ENCODE data around the gene PELO. TPM values are rescaled to one million over a fixed set of nuclear protein-coding genes. Genes with fewer than 3 reads are reported as not detected.
"Not testable (repeated sequence)": the region's sequence is repeated elsewhere in the genome, so short reads cannot be mapped to it uniquely, and the experiment has no call there.

Gene PELO
- total RNA-seq, 1 donor from 2014 or later, result 21.3 TPM

DNA sequence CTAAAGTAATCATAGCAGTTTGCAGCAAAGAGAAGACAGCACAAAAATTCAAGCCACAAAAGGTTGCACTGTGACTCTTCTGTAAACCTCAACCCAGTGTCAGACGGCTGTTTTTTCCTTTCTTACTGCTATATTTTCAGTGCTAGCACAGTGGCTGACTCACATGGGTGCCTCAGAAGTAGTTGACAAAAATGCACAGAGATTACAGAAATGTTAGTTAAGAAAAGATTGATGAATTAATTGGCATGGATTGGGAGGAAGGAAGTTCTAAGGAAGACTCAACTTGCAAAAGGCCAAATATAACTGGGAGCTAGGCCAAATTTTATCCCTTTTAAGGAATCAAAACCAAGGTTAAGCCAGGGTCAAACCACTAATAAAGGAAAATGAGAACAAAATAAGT, 43.7 kb upstream of the PELO start:
- no peaks in the 10 kb centered on the region for H3K27me3 ChIP-seq (ENCODE audit: control insufficient read depth, insufficient read depth, low read length)
- DNase-seq (ENCODE audit: low read depth) (no peak), FAIRE-seq (no peak)
- TF ChIP-seq, protein P1, sequence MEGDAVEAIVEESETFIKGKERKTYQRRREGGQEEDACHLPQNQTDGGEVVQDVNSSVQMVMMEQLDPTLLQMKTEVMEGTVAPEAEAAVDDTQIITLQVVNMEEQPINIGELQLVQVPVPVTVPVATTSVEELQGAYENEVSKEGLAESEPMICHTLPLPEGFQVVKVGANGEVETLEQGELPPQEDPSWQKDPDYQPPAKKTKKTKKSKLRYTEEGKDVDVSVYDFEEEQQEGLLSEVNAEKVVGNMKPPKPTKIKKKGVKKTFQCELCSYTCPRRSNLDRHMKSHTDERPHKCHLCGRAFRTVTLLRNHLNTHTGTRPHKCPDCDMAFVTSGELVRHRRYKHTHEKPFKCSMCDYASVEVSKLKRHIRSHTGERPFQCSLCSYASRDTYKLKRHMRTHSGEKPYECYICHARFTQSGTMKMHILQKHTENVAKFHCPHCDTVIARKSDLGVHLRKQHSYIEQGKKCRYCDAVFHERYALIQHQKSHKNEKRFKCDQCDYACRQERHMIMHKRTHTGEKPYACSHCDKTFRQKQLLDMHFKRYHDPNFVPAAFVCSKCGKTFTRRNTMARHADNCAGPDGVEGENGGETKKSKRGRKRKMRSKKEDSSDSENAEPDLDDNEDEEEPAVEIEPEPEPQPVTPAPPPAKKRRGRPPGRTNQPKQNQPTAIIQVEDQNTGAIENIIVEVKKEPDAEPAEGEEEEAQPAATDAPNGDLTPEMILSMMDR (IDR thresholded peaks at IDR 0.05; ENCODE audit: insufficient read depth, low read length, severe bottlenecking), result no peak
- H3K4me3 ChIP-seq (ENCODE audit: low read depth, low read length), result no peak overlapping the region
- H3K36me3 ChIP-seq (ENCODE audit: control insufficient read depth, insufficient read depth, low read length), result no peaks in the 10 kb centered on the region

DNA sequence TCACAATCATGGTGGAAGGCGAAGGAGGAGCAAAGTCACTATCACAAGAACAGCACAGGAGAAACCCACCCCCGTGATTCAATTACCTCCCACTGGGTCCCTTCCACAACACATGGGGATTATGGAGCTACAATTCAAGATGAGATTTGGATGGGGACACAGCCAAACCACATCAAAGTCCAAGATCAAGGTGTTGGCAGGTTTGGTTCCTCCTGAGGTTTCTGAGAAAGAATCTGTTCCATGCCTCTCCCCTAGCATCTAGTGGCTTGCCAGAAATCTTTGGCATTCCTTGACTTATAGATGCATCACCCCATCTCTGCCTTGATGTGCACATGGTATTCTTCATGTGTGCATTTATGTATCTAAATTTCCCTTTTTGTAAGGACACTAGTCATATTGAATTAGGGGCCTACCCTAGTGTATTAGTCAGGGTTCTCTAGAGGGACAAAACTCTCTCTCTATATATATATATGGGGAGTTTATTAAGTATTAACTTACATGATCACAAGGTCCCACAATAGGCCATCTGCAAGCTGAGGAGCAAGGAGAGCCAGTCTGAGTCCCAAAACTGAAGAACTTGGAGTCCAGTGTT, 42.8 kb upstream of the PELO start:
- H3K4me3 ChIP-seq (ENCODE audit: low read depth, low read length); DNase-seq (ENCODE audit: low read depth); FAIRE-seq; H3K36me3 ChIP-seq (ENCODE audit: control insufficient read depth, insufficient read depth, low read length); H3K27me3 ChIP-seq (ENCODE audit: control insufficient read depth, insufficient read depth, low read length): not testable (repeated sequence)

DNA sequence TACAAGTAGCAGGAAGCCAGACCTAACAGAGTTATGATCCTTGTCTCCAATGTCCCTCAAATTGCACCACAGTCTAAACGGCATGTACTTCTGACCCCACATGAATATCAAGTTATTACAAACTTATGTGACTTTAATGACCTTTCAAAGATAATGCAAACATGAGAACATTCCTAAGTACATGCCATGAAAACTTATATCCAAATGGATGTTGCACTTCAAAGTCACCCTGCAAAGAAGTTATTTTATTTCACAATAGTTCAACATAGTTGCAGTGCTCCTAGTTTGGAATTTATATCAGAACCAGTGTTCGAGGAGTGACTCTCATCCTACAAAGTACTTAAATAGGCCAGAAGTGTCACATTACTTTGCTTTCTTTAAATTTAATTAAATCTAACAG, 41.2 kb upstream of the PELO start:
- DNase-seq (ENCODE audit: low read depth), result no peak
- Histone ChIP-seq H3K36me3 (ENCODE audit: control insufficient read depth, insufficient read depth, low read length) (no peaks in the 10 kb centered on the region), H3K4me3 (ENCODE audit: low read depth, low read length) (no peak overlapping the region), H3K27me3 (ENCODE audit: control insufficient read depth, insufficient read depth, low read length) (no peaks in the 10 kb centered on the region)
- no peak for FAIRE-seq
- TF ChIP-seq, protein P1 (IDR thresholded peaks at IDR 0.05; ENCODE audit: insufficient read depth, low read length, severe bottlenecking), result no peak

DNA sequence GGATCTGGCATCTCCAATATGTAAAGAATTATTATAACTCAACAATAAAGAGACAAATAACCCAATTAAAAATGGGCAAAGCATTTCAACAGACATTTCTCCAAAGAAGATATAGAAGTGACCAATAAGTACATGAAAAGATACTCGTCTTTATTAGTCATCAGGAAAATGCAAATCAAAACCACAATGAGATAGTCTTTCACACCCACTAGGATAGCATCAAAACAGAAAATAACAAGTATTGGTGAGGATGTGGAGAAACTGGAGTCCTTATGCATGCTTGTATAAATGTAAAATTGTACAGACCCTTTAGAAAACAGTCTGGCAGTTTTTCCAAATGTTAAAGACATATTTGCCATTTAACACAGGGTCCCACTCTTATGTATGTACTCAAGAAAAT, 39.1 kb upstream of the PELO start:
- H3K36me3 ChIP-seq (ENCODE audit: control insufficient read depth, insufficient read depth, low read length), result no peaks in the 10 kb centered on the region
- no peaks in the 10 kb centered on the region for H3K27me3 ChIP-seq (ENCODE audit: control insufficient read depth, insufficient read depth, low read length)
- H3K4me3 ChIP-seq (ENCODE audit: low read depth, low read length), result no peak overlapping the region
- DNase-seq (ENCODE audit: low read depth) (no peak), FAIRE-seq (no peak)
- TF ChIP-seq, protein P1 (IDR thresholded peaks at IDR 0.05; ENCODE audit: insufficient read depth, low read length, severe bottlenecking), result no peak

DNA sequence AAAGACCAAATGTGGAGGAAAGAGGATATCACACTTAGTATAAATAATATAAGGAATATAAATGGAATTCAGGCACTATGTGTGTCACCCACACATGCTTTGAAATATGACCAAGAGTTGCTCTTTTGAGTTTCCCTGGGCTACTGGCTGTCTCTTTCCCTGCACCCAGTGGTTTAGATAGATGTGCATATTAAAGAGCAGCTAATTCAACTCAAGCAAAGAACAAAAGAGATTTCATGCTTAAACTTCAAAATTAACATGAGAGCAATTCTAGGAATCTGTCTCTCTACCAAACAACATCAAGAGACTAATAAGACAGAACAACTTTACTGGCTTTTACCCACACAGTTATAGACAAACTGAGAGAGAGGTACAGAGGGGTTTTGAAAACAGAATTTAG, 38.0 kb upstream of the PELO start:
- no peak overlapping the region for H3K4me3 ChIP-seq (ENCODE audit: low read depth, low read length)
- TF ChIP-seq, protein P1 (IDR thresholded peaks at IDR 0.05; ENCODE audit: insufficient read depth, low read length, severe bottlenecking), result no peak
- no peak for FAIRE-seq
- H3K36me3 ChIP-seq (ENCODE audit: control insufficient read depth, insufficient read depth, low read length), result no peaks in the 10 kb centered on the region
- H3K27me3 ChIP-seq (ENCODE audit: control insufficient read depth, insufficient read depth, low read length), result no peaks in the 10 kb centered on the region
- no peak for DNase-seq (ENCODE audit: low read depth)

DNA sequence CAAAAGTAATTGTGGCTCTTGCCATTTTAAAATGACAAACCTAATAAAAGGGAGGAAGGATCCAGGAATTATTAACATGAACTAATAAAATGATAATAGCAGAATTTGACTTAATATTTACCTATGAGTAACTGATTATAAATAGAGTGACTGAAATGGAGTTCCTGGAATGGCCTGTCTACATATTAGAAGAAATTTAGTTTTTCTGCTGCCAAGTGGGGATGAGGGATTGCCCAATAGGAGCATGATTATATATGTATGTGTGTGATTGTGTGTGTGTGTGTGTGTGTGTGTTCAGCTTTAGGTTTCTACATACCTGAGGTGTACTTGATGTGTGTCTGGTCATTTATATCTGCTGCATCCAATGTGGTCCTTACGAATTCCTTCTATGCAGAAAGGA, 36.6 kb upstream of the PELO start:
- no peak for DNase-seq (ENCODE audit: low read depth)
- H3K27me3 ChIP-seq (ENCODE audit: control insufficient read depth, insufficient read depth, low read length), result no peaks in the 10 kb centered on the region
- no peaks in the 10 kb centered on the region for H3K36me3 ChIP-seq (ENCODE audit: control insufficient read depth, insufficient read depth, low read length)
- no peak overlapping the region for H3K4me3 ChIP-seq (ENCODE audit: low read depth, low read length)
- FAIRE-seq, result no peak
- TF ChIP-seq, protein P1 (IDR thresholded peaks at IDR 0.05; ENCODE audit: insufficient read depth, low read length, severe bottlenecking), result no peak
